Activated T-helper 1 cell treated with anti-CD3 and anti-CD28 coated beads, Interleukin-12 subunit alpha, Interleukin-12 subunit beta, Interleukin-2, Interleukin-4 antibody, amounts not matched to agents 30 ng/mL and 10 ng/mL and 1 ng/mL, durations not matched to agents 14 hours and 24 hours and 36 hours (primary cell): ENCODE measurements around the gene HUS1. TPM values are rescaled to one million over a fixed set of nuclear protein-coding genes. Genes with fewer than 3 reads are reported as not detected.
"Not testable (repeated sequence)": the region's sequence is repeated elsewhere in the genome, so short reads cannot be mapped to it uniquely, and the experiment has no call there.

Source experiments
- DNase-seq: peaks from one replicate; pipeline ENCODE4 v3.0.0; 2021; ENCODE audit warnings: low spot score
- H3K27ac Mint-ChIP-seq: one replicate; pipeline ENCODE4 v1.8.0; 2021; ENCODE audit warnings: mild to moderate bottlenecking, mixed read lengths
- H3K27me3 Mint-ChIP-seq: one replicate; pipeline ENCODE4 v1.8.0; 2022; ENCODE audit warnings: mild to moderate bottlenecking, moderate library complexity, mixed read lengths; ENCODE audit not compliant: insufficient read depth
- H3K36me3 Mint-ChIP-seq: one replicate; pipeline ENCODE4 v1.8.0; 2021; ENCODE audit warnings: low read depth, mixed read lengths
- H3K4me1 Mint-ChIP-seq: one replicate; pipeline ENCODE4 v1.8.0; 2021; ENCODE audit warnings: low read depth, mixed read lengths
- H3K4me3 Mint-ChIP-seq: one replicate; pipeline ENCODE4 v1.8.0; 2021; ENCODE audit warnings: mild to moderate bottlenecking, moderate library complexity, mixed read lengths
- H3K9me3 Mint-ChIP-seq: one replicate; pipeline ENCODE4 v1.8.0; 2021; ENCODE audit warnings: mixed read lengths
- intact Hi-C: fragments of 100-400 bp; cut with micrococcal nuclease; formaldehyde crosslinking; loops from one replicate; pipeline ENCODE4 v1.15.1; 2024
- total RNA-seq: library from RNA; stranded (reverse); gene quantifications from 2 replicates; pipeline ENCODE4 v1.2.3, GENCODE V29; 2022

Gene HUS1
- total RNA-seq, 1 donor from 2014 or later, result 34.4 TPM

- H3K9me3 Mint-ChIP-seq, H3K36me3 Mint-ChIP-seq, H3K4me1 Mint-ChIP-seq, H3K4me3 Mint-ChIP-seq, intact Hi-C loops, H3K27ac Mint-ChIP-seq, DNase-seq: not testable (repeated sequence)
- peaks cover 18% of the 10 kb centered on the region for H3K27me3 Mint-ChIP-seq
These were observed 56.1 kb downstream of the HUS1 start for GRCh38 chr7:47923081-47923875.

GRCh38 chr7:47916514-47916913 lies 62.9 kb downstream of the HUS1 start:
- peaks cover 22% of the 10 kb centered on the region for H3K27me3 Mint-ChIP-seq
- H3K4me1 Mint-ChIP-seq, H3K36me3 Mint-ChIP-seq, H3K4me3 Mint-ChIP-seq, intact Hi-C loops, H3K27ac Mint-ChIP-seq, DNase-seq, H3K9me3 Mint-ChIP-seq: not testable (repeated sequence)

GRCh38 chr7:47915616-47915976 lies 63.8 kb downstream of the HUS1 start:
- Mint-ChIP-seq H3K27ac (no peak overlapping the region), H3K9me3 (no peaks in the 10 kb centered on the region), H3K4me1 (no peaks in the 10 kb centered on the region), H3K4me3 (no peak overlapping the region), H3K27me3 (peaks cover 21% of the 10 kb centered on the region), H3K36me3 (no peaks in the 10 kb centered on the region)
- no peak for DNase-seq
- intact Hi-C loops, result no loop called here

GRCh38 chr7:47914717-47915615 lies 64.4 kb downstream of the HUS1 start:
- no peaks in the 10 kb centered on the region for H3K9me3 Mint-ChIP-seq
- H3K27me3 Mint-ChIP-seq, result peaks cover 19% of the 10 kb centered on the region
- H3K27ac Mint-ChIP-seq, result no peak overlapping the region
- DNase-seq, result no peak
- no peaks in the 10 kb centered on the region for H3K4me1 Mint-ChIP-seq
- intact Hi-C loops, result no loop called here
- H3K4me3 Mint-ChIP-seq, result no peak overlapping the region
- H3K36me3 Mint-ChIP-seq, result no peaks in the 10 kb centered on the region

Other genes with a start within 250 kb of the HUS1 start
- gene PKD1L1, start 31.1 kb downstream of the HUS1 start, total RNA-seq, result 0.07 TPM in 1 of 2 replicates, not detected in the other
- gene SUN3, start 49.5 kb upstream of the HUS1 start, total RNA-seq, result not detected in 2 replicates
- gene C7orf57, start 55.9 kb upstream of the HUS1 start, total RNA-seq, result 0.10 and 0.31 TPM in 2 replicates
- gene UPP1, start 109.7 kb upstream of the HUS1 start, total RNA-seq, result 51.6 and 55.4 TPM in 2 replicates
- gene ABCA13, start 191.8 kb upstream of the HUS1 start, total RNA-seq, result not detected in 2 replicates